ENCODE results near the gene LCN10.
A peak's percentile ranks its signal among the peaks of the same experiment; 100 is the strongest.
"Not testable (repeated sequence)": the region's sequence is repeated elsewhere in the genome, so short reads cannot be mapped to it uniquely, and the experiment has no call there.

LCN10 gene

GRCh38 chr9:136718345-136719194 lies 24.2 kb downstream of the LCN10 start:
- no peak for DNase-seq

GRCh38 chr9:136717399-136717798 lies 25.3 kb downstream of the LCN10 start:
- DNase-seq, result no peak

- no peak for DNase-seq
Measured at GRCh38 chr9:136714893-136715274, 27.9 kb downstream of the LCN10 start.

GRCh38 chr9:136714096-136714892 lies 28.4 kb downstream of the LCN10 start:
- peak; percentile 74 for DNase-seq

- DNase-seq, result peak; percentile 65
Measured at GRCh38 chr9:136713550-136713949, 29.2 kb downstream of the LCN10 start.

GRCh38 chr9:136712690-136713544 lies 29.8 kb downstream of the LCN10 start:
- no peak for DNase-seq

- DNase-seq, result no peak
Measured at GRCh38 chr9:136711751-136712689, 30.7 kb downstream of the LCN10 start, which contains the start of gene DIPK1B. Gene DIPK1B (plus strand): TSS chr9:136712572. CDS start chr9:136712666, 94 bp downstream.

GRCh38 chr9:136711219-136711648 lies 31.5 kb downstream of the LCN10 start:
- DNase-seq, result not testable (repeated sequence)

- DNase-seq, result no peak
Measured at GRCh38 chr9:136710543-136710942, 32.2 kb downstream of the LCN10 start.

- DNase-seq, result no peak
Measured at GRCh38 chr9:136709454-136710109, 33.2 kb downstream of the LCN10 start.

GRCh38 chr9:136707849-136708517 lies 34.8 kb downstream of the LCN10 start:
- no peak for DNase-seq

- no peak for DNase-seq
Measured at GRCh38 chr9:136707011-136707410, 35.7 kb downstream of the LCN10 start.

GRCh38 chr9:136705564-136705963 lies 37.2 kb downstream of the LCN10 start:
- no peak for DNase-seq

GRCh38 chr9:136704741-136705140 lies 38.0 kb downstream of the LCN10 start:
- not testable (repeated sequence) for DNase-seq

- DNase-seq, result peak; percentile 68
Measured at GRCh38 chr9:136703276-136703860, 39.4 kb downstream of the LCN10 start.

- no peak for DNase-seq
Measured at GRCh38 chr9:136701668-136702053, 41.1 kb downstream of the LCN10 start.

GRCh38 chr9:136700959-136701667 lies 41.6 kb downstream of the LCN10 start:
- DNase-seq, result peak; percentile 64

- DNase-seq, result no peak
Measured at GRCh38 chr9:136700304-136700703, 42.4 kb downstream of the LCN10 start.

GRCh38 chr9:136698635-136699246 lies 44.0 kb downstream of the LCN10 start:
- no peak for DNase-seq
